Stimulated activated CD4-positive, alpha-beta T cell treated with anti-CD3 and anti-CD28 coated beads, TNF-alpha, amount 100 ng/mL, for 1 hour (primary cell): Measurements from ENCODE around the gene ACBD5.
"Not testable (repeated sequence)": the region's sequence is repeated elsewhere in the genome, so short reads cannot be mapped to it uniquely, and the experiment has no call there.

Source experiments
- DNase-seq, 3 donors: peaks; one replicate each; pipeline ENCODE4 v3.0.0-alpha.2; 2020; ENCODE audit warnings: low read depth in 3 of 3, low spot score in 1 of 3

The ACBD5 gene

GRCh38 chr10:27241652-27242472 lies 1.3 kb upstream of the ACBD5 start:
- peak; percentile 59 to 80 (median 71) for DNase-seq

GRCh38 chr10:27241010-27241651 lies 534 bp upstream of the ACBD5 start:
- peak in 1 of 3 donors; percentile 22 for DNase-seq

- not testable (repeated sequence) for DNase-seq
These were observed 3.1 kb downstream of the ACBD5 start for GRCh38 chr10:27237531-27237930.

GRCh38 chr10:27236589-27237128 lies 3.9 kb downstream of the ACBD5 start:
- not testable (repeated sequence) for DNase-seq

GRCh38 chr10:27235706-27236105 lies 4.9 kb downstream of the ACBD5 start:
- DNase-seq = no peak

- DNase-seq = no peak
These were observed 10.6 kb downstream of the ACBD5 start for GRCh38 chr10:27230022-27230421.

GRCh38 chr10:27225642-27226257 lies 14.8 kb downstream of the ACBD5 start:
- DNase-seq = no peak

- DNase-seq = no peak
These were observed 15.5 kb downstream of the ACBD5 start for GRCh38 chr10:27225011-27225590.

GRCh38 chr10:27223964-27224363 lies 16.6 kb downstream of the ACBD5 start:
- no peak for DNase-seq

- no peak for DNase-seq
These were observed 33.2 kb downstream of the ACBD5 start for GRCh38 chr10:27207350-27207749.

GRCh38 chr10:27203806-27204205 lies 36.8 kb downstream of the ACBD5 start:
- DNase-seq = no peak

- no peak for DNase-seq
These were observed 42.5 kb downstream of the ACBD5 start for GRCh38 chr10:27197980-27198620.

- no peak for DNase-seq
These were observed 48.3 kb downstream of the ACBD5 start for GRCh38 chr10:27192284-27192683.

- DNase-seq = no peak
These were observed 50.1 kb downstream of the ACBD5 start for GRCh38 chr10:27190508-27190907.

- DNase-seq = no peak
These were observed 51.7 kb downstream of the ACBD5 start for GRCh38 chr10:27188897-27189296.

- DNase-seq = no peak
These were observed 52.3 kb downstream of the ACBD5 start for GRCh38 chr10:27188259-27188658.

GRCh38 chr10:27169849-27170248 lies 70.7 kb downstream of the ACBD5 start:
- no peak for DNase-seq

GRCh38 chr10:27158421-27158820 lies 82.2 kb downstream of the ACBD5 start:
- no peak for DNase-seq

GRCh38 chr10:27157150-27157549 lies 83.4 kb downstream of the ACBD5 start:
- DNase-seq = no peak

- DNase-seq = not testable (repeated sequence)
These were observed 84.0 kb downstream of the ACBD5 start for GRCh38 chr10:27156566-27156965.
